ENCODE data around the gene MLH3.
A peak's percentile ranks its signal among the peaks of the same experiment; 100 is the strongest.

The MLH3 gene

DNA sequence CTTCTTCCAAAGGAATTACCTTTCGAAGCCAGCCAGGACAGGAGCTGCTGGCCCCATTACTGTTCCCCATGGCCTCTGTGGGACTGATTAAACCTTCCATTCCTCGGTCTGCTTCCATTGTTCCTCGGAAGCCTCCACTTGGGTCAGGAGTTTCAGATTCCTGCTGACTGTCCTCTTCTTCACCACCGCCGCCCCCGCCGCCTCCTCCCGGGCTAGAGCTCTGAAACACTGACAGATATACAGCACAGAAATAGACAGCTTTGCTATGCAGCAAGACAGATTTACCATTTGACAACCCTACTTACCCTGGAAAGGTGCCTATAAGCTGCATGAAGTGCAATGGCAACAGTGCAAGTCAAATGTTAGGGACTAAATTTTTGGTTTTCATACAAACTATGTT lies 40.0 kb upstream of the MLH3 start:
- TF ChIP-seq CTCF (conservative IDR thresholded peaks at IDR 0.05; ENCODE audit: low read depth, low read length), result no peak
- no peak overlapping the region for H3K4me3 ChIP-seq (ENCODE audit: low read length)

GRCh38 chr14:75090353-75090752 lies 39.1 kb upstream of the MLH3 start:
- no peak for TF ChIP-seq CTCF (conservative IDR thresholded peaks at IDR 0.05; ENCODE audit: low read depth, low read length)
- H3K4me3 ChIP-seq (ENCODE audit: low read length), result no peak overlapping the region
- no peak for DNase-seq (ENCODE audit: low read depth)

More for the DNA sequence above, 40.0 kb upstream of the MLH3 start:
- DNase-seq (ENCODE audit: low read depth), result no peak

DNA sequence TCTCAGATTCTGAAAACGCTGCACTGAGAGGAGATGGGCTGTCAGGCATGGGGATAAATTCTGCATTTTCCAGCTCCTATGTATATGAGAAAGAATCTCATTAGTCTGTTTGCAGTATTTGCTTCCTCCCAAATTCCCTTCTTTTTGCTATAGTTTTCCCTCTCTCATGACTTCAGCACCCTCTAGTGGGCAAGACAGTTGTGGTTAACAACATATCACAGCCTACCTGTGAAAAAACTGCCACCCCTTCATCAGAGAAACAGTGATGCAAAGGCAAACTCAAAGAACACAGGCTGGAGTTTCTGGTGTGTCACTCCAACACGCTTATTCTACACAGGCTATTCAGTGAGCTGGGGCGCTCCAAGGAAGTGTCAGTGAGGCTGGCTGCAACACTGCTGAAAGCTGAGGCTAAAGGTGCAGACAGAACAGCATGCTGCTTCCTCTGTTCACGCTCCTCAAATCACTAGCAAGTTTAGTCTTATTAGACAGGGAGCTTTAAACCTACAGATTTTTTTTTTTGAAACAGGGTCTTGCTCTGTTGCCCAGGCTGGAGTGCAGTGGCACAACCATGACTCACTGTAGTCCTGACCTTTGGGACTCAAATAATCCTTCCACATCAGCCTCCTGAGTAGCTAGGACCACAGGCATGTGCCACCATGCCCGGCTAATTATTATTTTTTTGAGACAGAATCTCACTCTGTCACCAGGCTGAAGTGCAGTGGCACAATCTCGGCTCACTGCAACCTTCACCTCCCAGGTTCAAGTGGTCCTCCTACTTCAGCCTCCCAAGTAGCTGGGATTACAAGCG lies 37.5 kb upstream of the MLH3 start:
- H3K4me3 ChIP-seq (ENCODE audit: low read length), result no peak overlapping the region
- TF ChIP-seq CTCF (conservative IDR thresholded peaks at IDR 0.05; ENCODE audit: low read depth, low read length), result peak; percentile 86
- DNase-seq (ENCODE audit: low read depth), result no peak

- no peak overlapping the region for H3K4me3 ChIP-seq (ENCODE audit: low read length)
- no peak for TF ChIP-seq CTCF (conservative IDR thresholded peaks at IDR 0.05; ENCODE audit: low read depth, low read length)
- no peak for DNase-seq (ENCODE audit: low read depth)
These were observed 36.9 kb upstream of the MLH3 start for GRCh38 chr14:75088153-75088552.

DNA sequence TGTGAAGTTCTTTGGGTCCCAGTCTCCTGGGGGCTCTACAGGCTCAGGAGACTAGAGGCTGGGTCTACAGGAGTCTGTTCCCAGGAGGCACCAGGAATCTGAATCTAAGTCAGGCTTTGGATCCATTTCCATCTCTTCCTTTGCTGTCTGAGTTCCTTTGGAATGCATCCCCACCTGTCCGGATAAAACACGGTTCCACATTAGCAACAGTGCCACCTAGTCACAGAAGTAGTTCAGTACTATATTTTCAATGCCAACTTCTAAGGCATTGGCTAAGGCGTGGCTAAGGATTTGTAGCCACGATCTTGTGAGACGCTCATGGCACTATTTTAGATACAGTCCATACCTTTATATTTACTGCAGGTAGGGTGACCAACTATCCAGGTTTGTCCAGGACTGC lies 33.2 kb upstream of the MLH3 start:
- DNase-seq (ENCODE audit: low read depth), result no peak
- TF ChIP-seq CTCF (conservative IDR thresholded peaks at IDR 0.05; ENCODE audit: low read depth, low read length), result peak; percentile 27
- H3K4me3 ChIP-seq (ENCODE audit: low read length), result no peak overlapping the region

- TF ChIP-seq CTCF (conservative IDR thresholded peaks at IDR 0.05; ENCODE audit: low read depth, low read length), result no peak
- no peak overlapping the region for H3K4me3 ChIP-seq (ENCODE audit: low read length)
- DNase-seq (ENCODE audit: low read depth), result no peak
These were observed 32.0 kb upstream of the MLH3 start for GRCh38 chr14:75083271-75083670.

- no peak for DNase-seq (ENCODE audit: low read depth)
- H3K4me3 ChIP-seq (ENCODE audit: low read length), result no peak overlapping the region
- TF ChIP-seq CTCF (conservative IDR thresholded peaks at IDR 0.05; ENCODE audit: low read depth, low read length), result no peak
These were observed 30.5 kb upstream of the MLH3 start for GRCh38 chr14:75081660-75082229.
